Measurements from ENCODE around the gene IBTK.

The IBTK gene

DNA sequence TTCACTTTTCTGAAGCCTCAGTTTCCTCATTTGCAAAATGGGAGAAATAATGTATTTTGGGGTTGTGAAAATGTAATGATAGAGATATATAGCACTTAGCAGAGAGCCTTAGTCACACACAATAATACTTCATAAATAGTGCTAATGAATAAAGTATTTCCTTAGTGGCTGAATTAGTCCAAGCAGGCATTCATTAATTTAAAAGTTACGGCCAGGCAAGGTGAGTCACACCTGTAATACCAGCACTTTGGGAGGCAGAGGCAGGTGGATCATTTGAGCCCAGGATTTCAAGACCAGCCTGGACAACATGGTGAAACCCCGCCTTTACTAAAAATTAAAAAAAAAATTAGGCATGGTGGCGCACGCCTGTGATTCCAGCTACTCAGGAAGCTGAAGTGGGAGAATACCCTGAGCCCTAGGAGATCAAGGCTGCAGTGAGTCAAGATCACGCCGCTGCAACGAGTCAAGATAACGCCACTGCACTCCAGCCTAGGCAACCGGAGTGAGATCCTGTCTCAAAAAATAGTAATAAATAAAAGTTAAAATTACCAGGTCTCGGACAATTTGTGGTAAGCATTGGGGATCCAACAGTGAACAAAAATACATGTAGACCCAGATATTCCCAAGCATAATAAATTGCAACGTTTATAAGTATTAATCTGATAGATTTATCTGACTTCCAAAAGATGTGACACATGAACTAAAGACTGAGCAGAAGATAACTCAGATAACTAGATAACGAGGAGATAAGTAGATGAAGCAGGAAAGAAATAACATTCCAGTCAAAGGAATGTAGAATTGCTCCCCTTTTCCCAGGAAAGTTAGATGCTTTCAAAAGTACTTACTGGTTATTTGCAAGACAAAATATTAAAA, 2.1 kb upstream of the IBTK start:
- Histone ChIP-seq H3K27me3 (no peaks in the 10 kb centered on the region), H4K20me1 (peaks cover 0 to 5% (median 0%) of the 10 kb centered on the region in 11 experiments; a peak in 2 of 22 replicates), H3K4me2 (no peak overlapping the region), H3K27ac (no peak overlapping the region), H3K9ac (no peak overlapping the region), H3K4me3 (no peak overlapping the region), H3K4me1 (peaks cover 0 to 26% (median 15%) of the 10 kb centered on the region in 10 experiments; a peak in 13 of 20 replicates), H3K36me3 (peaks cover 0 to 4% (median 0%) of the 10 kb centered on the region in 11 experiments; a peak in 1 of 22 replicates), H3K9me3 (replicated peaks in 1 of 11) (no peaks in the 10 kb centered on the region)
- TF ChIP-seq Cebpa-rat (IDR thresholded peaks at IDR 0.05): no peak

DNA sequence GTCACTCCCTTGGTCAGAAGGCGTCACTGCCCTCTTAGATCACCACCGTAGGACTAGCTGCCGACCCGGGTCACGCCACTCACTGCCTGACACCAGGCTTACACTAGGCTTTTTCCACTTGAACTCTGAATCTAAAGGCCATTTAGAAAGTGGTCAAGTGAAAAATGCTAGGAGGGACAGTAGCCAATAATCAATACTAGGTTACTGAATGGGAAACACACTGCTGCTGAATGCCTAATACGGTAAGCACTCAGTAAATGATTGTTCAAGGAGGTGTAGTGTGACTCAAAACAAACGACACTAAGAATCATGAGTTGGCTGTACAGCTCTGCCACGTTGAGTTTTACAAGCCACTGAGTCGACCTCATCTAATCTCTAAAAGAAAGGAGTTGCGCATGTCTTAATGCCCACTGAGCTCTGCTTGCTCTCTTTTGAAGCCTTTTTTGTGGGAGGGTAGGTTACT, 760 bp upstream of the IBTK start:
- H3K9ac ChIP-seq: peak overlapping the region; percentile 86 to 94 (median 89); a peak in 21 of 22 replicates
- peak overlapping the region; percentile 68 to 87 (median 75) for H3K4me2 ChIP-seq
- H3K4me3 ChIP-seq: peak overlapping the region; percentile 71 to 79 (median 74); a peak in 19 of 20 replicates
- H3K27ac ChIP-seq: peak overlapping the region; percentile 81 to 93 (median 88)
- H3K27me3 ChIP-seq: no peaks in the 10 kb centered on the region
- TF ChIP-seq Cebpa-rat (IDR thresholded peaks at IDR 0.05): no peak
- H4K20me1 ChIP-seq: peaks cover 0 to 8% (median 0%) of the 10 kb centered on the region in 11 experiments; a peak in 3 of 22 replicates
- peaks cover 0 to 7% (median 0%) of the 10 kb centered on the region in 11 experiments; a peak in 4 of 22 replicates for H3K36me3 ChIP-seq
- no peaks in the 10 kb centered on the region for H3K9me3 ChIP-seq (replicated peaks in 1 of 11)
- H3K4me1 ChIP-seq: peaks cover 0 to 35% (median 15%) of the 10 kb centered on the region in 10 experiments; a peak in 13 of 20 replicates

- peaks cover 0 to 35% (median 15%) of the 10 kb centered on the region in 10 experiments; a peak in 13 of 20 replicates for H3K4me1 ChIP-seq
- H3K4me2 ChIP-seq: peak overlapping the region; percentile 64 to 84 (median 72)
- H3K27me3 ChIP-seq: no peaks in the 10 kb centered on the region
- peak overlapping the region; percentile 81 to 93 (median 88) for H3K27ac ChIP-seq
- peaks cover 0 to 8% (median 0%) of the 10 kb centered on the region in 11 experiments; a peak in 3 of 22 replicates for H4K20me1 ChIP-seq
- peak overlapping the region; percentile 86 to 94 (median 89) for H3K9ac ChIP-seq
- TF ChIP-seq Cebpa-rat (IDR thresholded peaks at IDR 0.05): no peak
- peak overlapping the region; percentile 71 to 79 (median 74) for H3K4me3 ChIP-seq
- H3K36me3 ChIP-seq: peaks cover 0 to 10% (median 0%) of the 10 kb centered on the region in 11 experiments; a peak in 4 of 22 replicates
- peaks cover 0 to 5% (median 0%) of the 10 kb centered on the region in 11 experiments; a peak in 1 of 22 replicates for H3K9me3 ChIP-seq (replicated peaks in 1 of 11)
Observed at GRCh38 chr6:82246802-82247504, 591 bp downstream of the IBTK start.

DNA sequence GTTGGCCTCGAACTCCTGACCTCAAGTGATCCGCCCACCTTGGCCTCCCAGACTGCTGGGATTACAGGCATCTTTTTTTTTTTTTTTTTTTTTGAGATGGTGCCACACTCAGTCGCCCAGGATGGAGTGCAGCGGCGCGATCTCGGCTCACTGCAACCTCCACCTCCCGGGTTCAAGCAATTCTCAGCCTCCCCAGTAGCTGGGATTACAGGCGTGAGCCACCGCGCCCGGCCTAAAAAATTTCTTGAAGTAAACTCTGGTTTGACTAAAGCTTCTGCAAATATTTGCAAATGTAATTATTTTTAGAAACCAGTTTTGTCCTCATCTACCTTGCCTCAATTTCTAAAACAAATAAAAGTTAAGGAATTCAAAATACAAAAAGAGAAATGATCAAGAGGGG, 1.2 kb downstream of the IBTK start:
- peaks cover 0 to 10% (median 0%) of the 10 kb centered on the region in 11 experiments; a peak in 4 of 22 replicates for H3K36me3 ChIP-seq
- peak overlapping the region in 9 of 11 experiments; percentile 81 to 93 (median 89); a peak in 19 of 22 replicates for H3K27ac ChIP-seq
- peaks cover 0 to 5% (median 0%) of the 10 kb centered on the region in 11 experiments; a peak in 1 of 22 replicates for H3K9me3 ChIP-seq (replicated peaks in 1 of 11)
- H3K9ac ChIP-seq: peak overlapping the region; percentile 86 to 94 (median 89)
- H3K4me3 ChIP-seq: peak overlapping the region; percentile 71 to 79 (median 74)
- peaks cover 0 to 35% (median 15%) of the 10 kb centered on the region in 10 experiments; a peak in 13 of 20 replicates for H3K4me1 ChIP-seq
- no peaks in the 10 kb centered on the region for H3K27me3 ChIP-seq
- no peak for TF ChIP-seq Cebpa-rat (IDR thresholded peaks at IDR 0.05)
- H4K20me1 ChIP-seq: peaks cover 0 to 8% (median 0%) of the 10 kb centered on the region in 11 experiments; a peak in 3 of 22 replicates
- peak overlapping the region; percentile 64 to 84 (median 72) for H3K4me2 ChIP-seq

GRCh38 chr6:82245376-82245775, 2.2 kb downstream of the IBTK start:
- Histone ChIP-seq H3K27me3 (no peaks in the 10 kb centered on the region), H3K9me3 (replicated peaks in 1 of 11) (peaks cover 0 to 5% (median 0%) of the 10 kb centered on the region in 11 experiments; a peak in 1 of 22 replicates), H3K9ac (no peak overlapping the region), H3K4me2 (peak overlapping the region in 6 of 11 experiments; percentile 66 to 72 (median 71); a peak in 9 of 22 replicates), H4K20me1 (peaks cover 0 to 8% (median 0%) of the 10 kb centered on the region in 11 experiments; a peak in 4 of 22 replicates), H3K4me3 (no peak overlapping the region; a peak in 1 of 20 replicates), H3K36me3 (peaks cover 0 to 10% (median 0%) of the 10 kb centered on the region in 11 experiments; a peak in 4 of 22 replicates), H3K27ac (no peak overlapping the region), H3K4me1 (peaks cover 0 to 35% (median 15%) of the 10 kb centered on the region in 10 experiments; a peak in 13 of 20 replicates)
- TF ChIP-seq Cebpa-rat (IDR thresholded peaks at IDR 0.05): no peak

GRCh38 chr6:82243884-82244283, 3.7 kb downstream of the IBTK start:
- H3K27ac ChIP-seq: no peak overlapping the region
- peak overlapping the region in 3 of 11 experiments; percentile 26 to 72 (median 72); a peak in 4 of 22 replicates for H3K4me2 ChIP-seq
- peaks cover 0 to 5% (median 0%) of the 10 kb centered on the region in 11 experiments; a peak in 1 of 22 replicates for H3K9me3 ChIP-seq (replicated peaks in 1 of 11)
- H3K9ac ChIP-seq: no peak overlapping the region
- TF ChIP-seq Cebpa-rat (IDR thresholded peaks at IDR 0.05): no peak
- peaks cover 0 to 8% (median 0%) of the 10 kb centered on the region in 11 experiments; a peak in 4 of 22 replicates for H4K20me1 ChIP-seq
- peaks cover 0 to 35% (median 16%) of the 10 kb centered on the region in 10 experiments; a peak in 14 of 20 replicates for H3K4me1 ChIP-seq
- no peaks in the 10 kb centered on the region for H3K27me3 ChIP-seq
- H3K36me3 ChIP-seq: peaks cover 0 to 15% (median 6%) of the 10 kb centered on the region in 11 experiments; a peak in 10 of 22 replicates
- H3K4me3 ChIP-seq: no peak overlapping the region

GRCh38 chr6:82240186-82240585, 7.4 kb downstream of the IBTK start:
- Histone ChIP-seq H3K4me3 (no peak overlapping the region), H4K20me1 (peaks cover 0 to 8% (median 0%) of the 10 kb centered on the region in 11 experiments; a peak in 7 of 22 replicates), H3K9me3 (replicated peaks in 1 of 11) (peaks cover 0 to 5% (median 0%) of the 10 kb centered on the region in 11 experiments; a peak in 1 of 22 replicates), H3K4me2 (peak overlapping the region in 3 of 11 experiments; percentile 26 to 44 (median 40); a peak in 6 of 22 replicates), H3K27ac (no peak overlapping the region), H3K4me1 (peaks cover 0 to 15% (median 4%) of the 10 kb centered on the region in 10 experiments; a peak in 8 of 20 replicates), H3K36me3 (peaks cover 3 to 40% (median 14%) of the 10 kb centered on the region in 11 experiments; a peak in 13 of 22 replicates), H3K27me3 (no peaks in the 10 kb centered on the region), H3K9ac (no peak overlapping the region)
- no peak for TF ChIP-seq Cebpa-rat (IDR thresholded peaks at IDR 0.05)

- Histone ChIP-seq H3K27ac (no peak overlapping the region), H4K20me1 (peaks cover 0 to 8% (median 0%) of the 10 kb centered on the region in 11 experiments; a peak in 7 of 22 replicates), H3K9me3 (replicated peaks in 1 of 11) (peaks cover 0 to 5% (median 0%) of the 10 kb centered on the region in 11 experiments; a peak in 1 of 22 replicates), H3K4me2 (no peak overlapping the region), H3K36me3 (peaks cover 3 to 40% (median 15%) of the 10 kb centered on the region in 11 experiments; a peak in 12 of 22 replicates), H3K27me3 (no peaks in the 10 kb centered on the region), H3K4me1 (peaks cover 0 to 9% (median 2%) of the 10 kb centered on the region in 10 experiments; a peak in 6 of 20 replicates), H3K4me3 (no peak overlapping the region), H3K9ac (no peak overlapping the region)
- no peak for TF ChIP-seq Cebpa-rat (IDR thresholded peaks at IDR 0.05)
Observed at GRCh38 chr6:82239597-82239996, 7.9 kb downstream of the IBTK start.

Measured in BLaER1 treated with 17β-estradiol and CSF1 and Interleukin-3, amounts not matched to agents 10 nM and 100 nM (cell line).